HG03060 (cell line): Measurements from ENCODE around the gene MYO1D.

Experiments used
- ATAC-seq: cut with Tn5 transposase; IDR thresholded peaks from one replicate; pipeline ENCODE4 v1.9.1; 2021; ENCODE audit warnings: low read depth, moderate number of reproducible peaks; ENCODE audit not compliant: unreplicated experiment

Gene MYO1D

DNA sequence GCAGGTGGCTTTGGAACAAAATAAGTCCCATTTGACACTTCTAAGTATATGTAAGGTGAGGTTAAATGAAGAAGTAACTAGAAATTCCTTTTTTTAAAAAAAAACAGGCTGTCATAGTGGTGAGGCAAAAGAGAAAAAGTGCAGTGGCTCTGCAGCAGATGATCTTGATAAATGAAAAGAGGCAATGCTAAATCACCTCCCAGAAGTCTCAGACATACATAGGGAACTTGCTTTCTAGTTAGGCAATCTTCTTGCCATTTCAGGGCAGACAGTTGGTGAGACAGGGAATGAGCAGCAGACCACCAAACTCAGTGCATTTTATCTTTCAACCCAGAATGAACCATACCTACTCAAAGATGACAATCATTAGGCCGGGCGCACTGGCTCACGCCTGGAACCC, 90.8 kb downstream of the MYO1D start:
- no peak for ATAC-seq

DNA sequence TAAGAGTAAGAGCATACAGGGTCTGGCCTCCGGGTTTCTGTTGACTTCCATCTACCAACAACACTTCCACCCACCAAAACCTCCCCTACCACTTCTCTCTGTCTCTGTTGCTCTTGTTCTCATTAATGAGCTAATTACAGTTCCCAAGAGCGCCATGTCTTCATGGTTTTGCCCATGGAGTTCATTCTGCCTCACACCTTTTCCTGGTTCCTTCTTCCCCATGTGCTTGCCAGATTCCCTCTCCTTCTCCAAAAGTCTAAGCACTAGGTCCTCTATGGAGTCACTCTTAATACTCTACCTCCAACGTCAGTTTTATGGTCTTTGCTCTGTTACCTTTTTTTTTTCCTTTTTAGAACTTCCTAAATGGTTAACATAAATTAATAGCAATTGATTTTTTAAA, 92.8 kb downstream of the MYO1D start:
- ATAC-seq = no peak

DNA sequence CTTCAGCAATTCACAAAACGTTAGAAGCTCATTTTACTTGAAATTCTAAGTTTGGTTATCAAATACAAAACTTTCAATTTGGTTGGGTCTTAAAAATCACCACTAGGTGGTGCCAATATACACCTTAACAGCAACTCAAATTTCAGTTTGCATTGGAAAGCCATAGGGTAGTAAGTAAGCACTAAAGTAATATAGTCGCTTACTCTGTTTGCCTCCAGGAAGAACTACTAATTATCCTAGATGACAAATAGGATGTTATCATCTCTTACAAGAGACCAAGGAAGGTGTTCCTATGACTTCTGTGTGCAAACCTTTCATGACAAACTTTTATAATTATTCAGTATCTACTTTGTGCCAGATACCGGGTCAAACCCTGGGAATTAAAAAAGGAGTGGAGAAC, 93.3 kb downstream of the MYO1D start:
- no peak for ATAC-seq

DNA sequence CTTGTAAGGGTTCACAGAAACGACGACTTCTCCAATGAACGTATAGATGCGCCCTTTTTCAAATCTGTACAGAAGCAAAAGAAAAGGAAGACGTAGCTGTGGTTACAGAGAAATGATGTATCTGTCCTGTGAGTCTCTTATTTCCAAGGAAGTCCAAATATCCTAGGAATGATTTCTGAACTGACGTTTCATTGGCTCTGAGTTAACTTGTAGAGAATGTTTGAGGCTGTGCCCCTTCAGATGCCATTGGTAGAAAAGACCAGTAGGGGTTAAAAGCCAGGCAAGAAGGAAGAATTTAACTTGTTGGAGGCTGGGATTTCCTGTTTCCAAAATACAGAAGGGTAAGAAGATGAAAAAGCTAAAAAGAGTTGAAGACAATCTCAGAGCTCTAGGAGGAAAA, 96.2 kb downstream of the MYO1D start:
- no peak for ATAC-seq

DNA sequence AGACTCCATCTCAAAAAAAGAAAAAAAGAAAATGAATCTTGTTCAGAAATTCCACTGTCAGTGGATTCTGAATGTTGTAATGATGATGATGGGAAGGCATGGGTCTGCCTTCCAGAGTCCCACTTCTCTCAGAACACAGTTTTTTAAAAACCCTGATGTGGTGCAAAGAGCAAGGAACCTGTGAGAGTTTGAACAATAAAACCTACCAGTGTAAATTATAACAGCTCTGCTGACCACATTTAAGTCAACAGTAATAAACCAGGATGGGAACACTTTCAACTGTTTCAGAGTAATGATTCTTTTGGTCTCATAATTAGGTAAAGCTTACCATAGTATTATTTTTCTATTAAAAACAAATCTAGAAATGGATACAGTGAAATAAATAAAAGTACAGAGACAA, 99.0 kb downstream of the MYO1D start:
- no peak for ATAC-seq

DNA sequence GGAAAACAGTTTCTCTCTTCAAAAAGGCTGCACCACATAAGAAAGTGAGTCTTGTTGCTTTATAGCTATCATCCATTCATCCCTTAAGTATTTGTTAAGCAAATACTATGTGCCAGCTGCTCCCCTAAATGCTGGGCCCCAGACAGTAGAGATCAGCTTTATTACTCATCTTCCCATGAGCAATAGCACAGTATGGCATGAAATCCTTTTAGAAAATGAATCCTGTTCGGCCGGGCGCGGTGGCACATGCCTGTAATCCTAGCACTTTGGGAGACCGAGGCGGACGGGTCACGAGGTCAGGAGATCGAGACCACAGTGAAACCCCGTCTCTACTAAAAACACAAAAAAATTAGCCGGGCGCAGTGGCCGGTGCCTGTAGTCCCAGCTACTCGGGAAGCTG, 99.5 kb downstream of the MYO1D start:
- ATAC-seq = no peak

DNA sequence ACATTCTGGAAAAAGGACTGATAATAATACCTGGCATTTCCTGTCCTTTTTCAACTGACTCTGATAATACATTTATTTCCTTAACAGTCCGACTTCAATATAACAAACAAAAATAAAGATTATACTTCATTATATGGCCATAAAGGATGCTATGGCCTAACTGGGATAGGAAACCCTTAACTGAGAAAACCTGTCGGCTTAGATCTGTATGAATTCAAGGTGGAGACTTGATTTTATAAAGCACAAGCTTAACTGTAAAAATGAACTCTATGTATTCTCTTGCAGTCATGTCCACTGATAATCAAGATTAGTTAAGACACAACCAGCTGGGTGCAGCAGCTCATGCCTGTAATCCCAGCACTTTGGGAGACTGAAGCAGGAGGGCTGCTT, 102.2 kb downstream of the MYO1D start:
- ATAC-seq = no peak

DNA sequence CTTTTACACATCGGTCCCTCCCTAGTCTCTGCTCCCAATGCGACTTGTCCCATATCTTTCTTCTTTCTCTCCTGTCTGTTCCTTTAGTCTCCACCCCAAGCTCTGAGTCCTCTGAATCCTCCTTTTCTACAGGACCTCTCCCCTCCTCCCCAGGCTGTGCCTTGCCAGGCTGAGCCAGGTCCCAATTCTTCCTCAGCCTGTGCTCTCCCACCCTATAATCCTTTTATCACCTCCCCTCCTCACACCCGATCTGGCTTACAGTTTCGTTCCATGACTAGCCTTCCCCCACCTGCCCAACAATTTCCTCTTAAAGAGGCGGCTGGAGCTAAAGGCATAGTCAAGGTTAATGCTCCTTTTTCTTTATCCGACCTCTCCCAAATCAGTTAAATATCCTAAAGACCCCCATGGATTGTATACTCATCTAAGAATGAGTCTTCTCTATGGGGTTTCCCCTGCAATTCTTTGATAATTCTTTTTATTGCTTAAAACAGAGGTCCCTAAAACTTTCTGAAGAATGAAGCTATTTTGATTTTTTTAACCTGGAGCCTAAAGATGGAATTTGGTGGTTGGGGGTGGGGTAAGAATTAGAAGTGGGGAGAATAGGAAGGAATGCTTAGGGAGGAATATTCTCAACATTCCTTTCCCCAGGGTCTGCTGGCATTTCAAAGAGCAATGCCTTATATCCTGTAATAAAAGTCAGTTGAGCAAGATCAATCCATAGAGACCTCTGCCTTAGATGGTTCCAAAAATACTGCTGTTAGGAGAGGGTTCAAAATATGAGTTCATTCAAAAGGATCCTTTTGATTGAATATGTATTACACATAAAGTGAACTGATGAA, 102.8 kb downstream of the MYO1D start:
- ATAC-seq = no peak

DNA sequence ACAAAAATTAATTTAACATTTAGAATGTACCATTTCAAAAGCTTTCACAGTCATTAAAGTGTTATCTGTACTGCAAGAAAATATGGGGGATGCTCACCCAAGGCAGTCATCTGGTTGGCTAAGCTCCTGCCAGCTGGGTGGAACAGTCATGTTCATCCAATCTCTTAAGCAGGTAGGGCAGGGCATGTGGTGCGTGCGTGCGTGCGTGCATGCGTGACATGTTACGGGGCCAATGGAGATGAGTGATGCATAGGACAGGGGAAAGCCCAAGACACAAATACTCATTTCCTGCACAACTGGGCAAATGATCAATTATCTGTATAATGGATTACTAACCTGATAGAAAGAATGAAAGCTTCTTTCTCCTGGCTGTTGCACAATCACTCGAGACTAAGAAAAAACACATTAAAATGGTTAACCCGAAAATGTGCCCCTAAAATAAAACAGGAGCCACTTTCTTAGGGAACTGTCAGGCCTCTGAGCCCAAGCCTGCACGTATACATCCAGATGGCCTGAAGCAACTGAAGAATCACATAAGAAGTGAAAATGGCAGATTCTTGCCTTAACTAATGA, 104.4 kb downstream of the MYO1D start:
- no peak for ATAC-seq

DNA sequence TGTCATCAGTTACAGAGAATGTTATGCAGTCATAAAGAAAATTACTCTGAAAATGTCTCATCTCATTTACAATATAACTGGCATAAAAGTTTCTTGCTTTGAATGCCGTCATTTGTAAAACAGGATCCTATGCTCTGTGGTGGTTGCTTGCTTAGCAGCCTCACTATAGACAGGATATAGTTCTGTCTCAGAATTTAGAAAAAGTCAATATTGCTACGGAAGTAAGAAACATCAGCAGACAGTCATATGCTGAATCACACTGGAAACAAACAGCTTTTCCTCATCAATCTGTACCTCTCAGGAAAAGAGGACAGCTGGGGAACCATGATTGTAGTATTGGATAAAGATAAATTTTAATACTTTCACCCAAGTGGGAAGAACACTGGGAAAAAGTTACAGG, 105.5 kb downstream of the MYO1D start:
- ATAC-seq = no peak

DNA sequence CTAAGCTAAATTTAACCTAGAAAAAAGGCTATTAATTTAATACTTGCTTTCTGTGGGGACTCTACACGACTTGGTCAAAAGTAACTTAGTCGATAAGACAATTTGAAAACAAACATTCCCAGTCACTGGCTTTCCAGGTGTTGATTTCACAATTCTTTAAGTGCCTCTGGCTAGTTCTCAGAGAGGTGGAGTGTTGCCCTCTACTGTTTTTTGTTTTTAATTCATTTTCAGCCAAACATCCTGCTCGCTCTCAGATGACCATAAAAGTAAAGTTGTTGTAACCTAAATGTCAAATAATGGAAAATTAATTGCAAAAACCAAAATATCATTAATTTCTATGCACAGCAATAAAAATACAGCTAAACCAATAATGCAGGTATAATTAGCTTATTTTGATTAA, 107.1 kb downstream of the MYO1D start:
- no peak for ATAC-seq

DNA sequence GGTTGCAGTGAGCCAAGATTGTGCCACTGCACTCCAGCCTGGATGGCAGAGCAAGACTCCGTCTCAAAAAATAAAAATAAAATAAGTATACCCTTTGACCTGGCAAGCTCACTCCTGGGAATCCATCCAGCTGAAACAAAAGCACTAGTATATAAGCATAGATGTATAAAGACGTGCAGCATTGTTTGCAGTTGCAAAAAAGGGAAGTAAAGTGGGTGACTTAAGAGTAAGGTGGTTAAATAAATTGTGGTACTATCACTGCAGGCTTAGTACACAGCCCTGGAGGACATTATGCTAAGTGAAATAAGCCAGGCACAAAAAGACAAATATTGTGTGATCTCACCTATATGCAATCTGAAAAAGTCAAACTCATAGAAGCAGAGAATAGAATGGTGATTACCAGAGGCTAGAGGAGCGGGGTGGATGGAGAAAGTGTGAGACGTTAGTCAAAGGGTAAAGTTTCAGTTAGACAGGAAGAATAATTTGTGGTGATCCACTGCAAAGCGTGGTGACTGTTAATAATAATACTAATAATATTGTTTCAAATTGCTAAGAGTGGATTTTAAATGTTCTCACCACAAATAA, 113.0 kb downstream of the MYO1D start:
- ATAC-seq = no peak

DNA sequence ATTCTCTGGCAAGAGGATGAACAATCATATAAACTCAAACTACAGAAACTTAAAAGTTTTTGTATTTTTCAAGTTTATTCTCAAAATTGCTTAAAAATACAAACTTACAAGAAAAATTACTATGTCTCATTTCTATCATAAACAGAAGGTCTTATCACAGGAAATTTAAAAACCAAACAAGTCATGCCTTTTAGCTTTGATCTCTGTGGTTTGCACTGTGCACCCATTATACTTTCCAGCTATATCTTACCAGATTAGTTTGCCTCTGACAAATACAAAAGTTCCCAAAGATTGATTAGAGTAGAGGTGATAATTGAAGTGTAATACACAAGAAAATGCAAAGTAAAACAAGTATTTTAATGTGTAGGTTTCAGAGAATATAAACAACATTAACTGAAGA, 117.4 kb downstream of the MYO1D start:
- ATAC-seq = no peak

DNA sequence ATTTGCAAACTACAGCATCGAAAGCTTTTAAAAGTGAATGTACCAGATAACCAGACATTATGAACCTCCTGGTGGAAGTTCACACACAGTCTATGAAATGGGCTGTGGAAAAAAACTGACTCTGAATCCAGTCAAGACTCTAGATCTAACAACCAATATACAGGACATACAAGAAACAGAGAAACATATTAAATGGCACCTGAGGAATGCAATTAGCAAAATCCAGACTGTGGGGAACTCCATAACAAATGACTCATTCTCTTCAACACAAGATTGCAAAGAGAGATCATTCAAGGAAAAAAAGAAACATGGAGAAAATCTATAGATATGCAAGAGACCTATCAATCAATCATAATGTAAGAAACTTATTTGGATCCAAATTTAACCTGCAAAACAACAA, 119.0 kb downstream of the MYO1D start:
- no peak for ATAC-seq

DNA sequence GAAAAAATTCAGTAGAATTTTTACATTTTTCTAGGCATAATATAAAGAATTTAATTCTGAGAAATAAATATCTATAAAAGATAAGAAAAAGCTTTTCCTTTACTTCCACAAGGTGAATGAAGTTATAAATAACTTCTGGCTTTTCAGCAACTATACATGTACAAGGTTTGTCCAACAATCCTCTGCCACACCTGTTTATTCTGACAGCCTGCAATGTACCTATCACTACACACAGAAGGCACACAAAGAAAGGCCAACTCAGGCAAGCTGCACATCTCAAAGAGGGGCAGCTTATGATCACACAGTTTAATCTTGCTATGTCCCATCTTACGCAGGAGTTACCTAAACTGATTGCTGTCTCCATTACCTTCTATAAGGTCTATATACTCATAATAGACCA, 120.2 kb downstream of the MYO1D start:
- ATAC-seq = no peak

DNA sequence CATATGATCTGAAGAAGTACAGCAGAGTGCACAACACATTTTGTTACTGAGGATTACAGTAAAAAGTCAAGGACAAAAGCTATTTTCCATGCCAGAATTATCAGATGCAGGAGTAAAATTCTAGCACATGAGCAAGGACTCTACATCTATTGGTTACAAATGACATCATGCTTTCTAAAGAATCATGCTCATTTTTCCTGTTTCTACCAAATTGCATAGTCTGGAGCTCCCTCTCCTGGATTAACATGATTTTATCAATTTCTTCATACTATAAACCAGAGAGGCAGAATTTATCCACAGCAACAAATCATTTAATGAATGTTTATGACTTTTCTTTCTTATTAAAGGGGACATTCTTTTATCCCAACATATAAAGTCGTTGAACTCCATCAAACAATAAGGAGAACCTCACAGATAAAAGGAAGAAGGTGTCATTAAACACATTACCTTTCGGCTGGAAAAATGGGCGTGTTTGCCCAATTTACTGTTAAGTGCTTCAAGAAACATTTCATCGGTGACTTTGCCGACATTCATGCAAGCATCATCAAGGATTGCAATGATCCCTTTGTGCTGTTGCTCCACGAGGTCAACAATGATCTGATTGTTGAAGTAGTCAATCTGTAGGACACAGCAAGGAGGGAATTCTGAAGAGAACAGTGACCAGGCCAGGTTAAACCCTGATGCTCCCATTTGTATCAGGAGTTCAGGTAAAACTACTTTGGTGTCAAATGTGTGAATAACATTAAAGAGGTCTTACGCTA, 121.7 kb downstream of the MYO1D start:
- no peak for ATAC-seq

DNA sequence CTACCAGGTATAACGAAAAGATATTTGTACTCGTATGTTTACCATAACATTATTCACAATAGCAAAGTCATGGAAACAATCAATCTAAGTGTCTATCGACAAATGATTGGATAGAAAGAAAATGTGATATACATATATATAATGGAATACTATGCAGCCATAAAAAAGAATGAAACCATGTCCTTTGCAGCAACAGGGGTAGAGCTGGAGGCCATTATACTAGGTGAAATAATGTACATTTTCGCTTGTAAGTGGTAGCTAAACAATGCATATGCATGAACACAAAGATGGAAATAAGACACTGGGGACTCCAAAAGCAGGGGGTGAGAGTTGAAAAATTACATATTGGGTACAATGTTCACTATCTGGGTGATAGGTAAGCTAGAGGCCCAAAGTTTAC, 124.0 kb downstream of the MYO1D start:
- no peak for ATAC-seq

DNA sequence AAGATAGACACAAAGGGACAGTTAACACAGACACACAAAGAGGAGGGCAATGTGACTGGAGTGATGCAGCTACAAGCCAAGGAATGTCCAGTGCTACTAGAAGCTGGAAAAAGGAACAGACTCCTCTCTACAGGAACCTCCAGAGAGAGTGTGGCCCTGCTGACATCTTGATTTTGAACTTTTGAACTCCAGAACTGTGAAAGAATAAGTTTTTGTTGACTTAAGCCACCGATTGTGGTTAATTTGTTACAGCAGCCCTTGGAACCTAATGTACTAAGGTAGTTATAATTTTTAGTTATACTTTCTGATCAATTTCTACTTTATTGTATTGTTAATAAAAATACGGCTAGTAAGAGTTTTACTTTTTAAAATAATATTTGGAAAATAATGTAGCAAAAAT, 129.1 kb downstream of the MYO1D start:
- no peak for ATAC-seq

DNA sequence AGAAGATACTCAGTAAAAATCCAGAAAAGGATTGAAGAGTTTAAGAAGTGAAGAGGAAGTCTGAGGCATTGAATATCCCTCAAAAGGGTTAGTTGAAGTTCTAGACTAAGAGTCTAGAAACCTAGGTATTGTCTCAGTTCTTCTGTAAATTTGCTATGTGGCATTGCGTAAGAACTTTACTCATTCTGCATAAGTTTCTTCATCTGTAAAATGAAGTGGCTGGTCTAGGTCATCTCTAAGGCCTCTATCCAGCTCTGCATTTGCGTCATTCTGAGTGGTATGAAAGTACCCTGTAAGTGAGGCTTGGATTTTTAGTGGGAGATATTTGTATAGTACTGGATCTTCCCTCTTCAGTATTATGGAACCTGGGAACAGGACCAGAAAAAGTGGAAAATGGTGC, 130.2 kb downstream of the MYO1D start:
- ATAC-seq = no peak

DNA sequence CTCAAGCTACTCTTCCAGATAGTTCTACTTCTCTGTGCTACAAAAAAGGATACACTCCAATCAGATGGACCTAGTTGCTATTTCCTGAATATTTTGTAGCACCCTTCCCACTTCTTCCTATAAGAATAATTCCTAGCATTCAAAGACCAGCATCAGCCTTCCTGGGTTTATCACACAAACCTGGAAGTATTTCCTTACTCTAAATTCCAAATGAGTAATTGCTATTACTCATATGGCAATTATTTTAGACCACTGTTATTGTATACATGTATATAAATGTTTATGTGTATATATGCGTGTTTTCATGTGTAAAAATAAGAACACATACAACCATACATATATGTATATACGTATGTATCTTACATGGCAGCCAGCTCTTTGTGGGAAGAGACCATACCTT, 130.6 kb downstream of the MYO1D start:
- no peak for ATAC-seq
